CD4-positive, alpha-beta T cell (primary cell): Measurements from ENCODE around the gene INMT. TPM values are rescaled to one million over a fixed set of nuclear protein-coding genes. Genes with fewer than 3 reads are reported as not detected.

Experiments used
- ATAC-seq: fragments of 200-7000 bp; cut with Tn5 transposase; one replicate; pipeline ENCODE4 v1.10.0; 2022; ENCODE audit warnings: mild to moderate bottlenecking; ENCODE audit not compliant: poor library complexity
- CTCF ChIA-PET: fragments of 350-600 bp; sonication (Branson Sonifier 250); formaldehyde crosslinking; loops from one replicate; lab custom pipeline; 2021; ENCODE audit warnings: antibody characterized with exemption, inconsistent platforms; lab: Charles Lee
- POLR2A ChIA-PET: fragments of 350-600 bp; sonication (Branson Sonifier 250); formaldehyde crosslinking; loops from one replicate; lab custom pipeline; 2021; ENCODE audit warnings: antibody characterized with exemption, inconsistent platforms; lab: Charles Lee
- DNase-seq, 14 experiments: peaks; one replicate each; pipeline ENCODE4 v3.0.0-alpha.2; 2013 to 2020; ENCODE audit warnings: mixed read lengths in 2 of 14
- H3K27ac ChIP-seq, 2 donors: one replicate each; pipeline versions ENCODE4 v1.5.1 to v1.7.0; 2013; ENCODE audit warnings: low read length in 2 of 2, low read depth in 1 of 2, mild to moderate bottlenecking in 1 of 2
- H3K27me3 ChIP-seq, 2 experiments: 1 replicate in 1 of 2; 2 replicates in 1 of 2; pipeline versions ENCODE4 v1.6.1 to v1.7.0; 2013; ENCODE audit warnings: low read length in 2 of 2, control low read depth in 1 of 2, mild to moderate bottlenecking in 1 of 2, moderate library complexity in 1 of 2; ENCODE audit not compliant: insufficient read depth in 2 of 2, control insufficient read depth in 1 of 2
- H3K36me3 ChIP-seq: one replicate; pipeline ENCODE4 v1.6.1; 2013; ENCODE audit warnings: low read length, control low read depth; ENCODE audit not compliant: insufficient read depth
- H3K4me1 ChIP-seq: one replicate; pipeline ENCODE4 v1.6.1; 2013; ENCODE audit warnings: low read length, control low read depth; ENCODE audit not compliant: insufficient read depth
- H3K4me3 ChIP-seq: one replicate; pipeline ENCODE4 v1.5.1; 2013; ENCODE audit warnings: mild to moderate bottlenecking, low read length, moderate library complexity
- H3K9me3 ChIP-seq, 2 experiments: 1 replicate in 1 of 2; 2 replicates in 1 of 2; pipeline versions ENCODE4 v1.6.1 to v1.7.0; 2013; ENCODE audit warnings: low read length in 2 of 2, mild to moderate bottlenecking in 2 of 2, control low read depth in 1 of 2, moderate library complexity in 1 of 2; ENCODE audit not compliant: control insufficient read depth in 1 of 2, insufficient read depth in 1 of 2
- H3K27ac Mint-ChIP-seq: one replicate; pipeline ENCODE4 v1.8.0; 2020; ENCODE audit warnings: mixed read lengths
- H3K27me3 Mint-ChIP-seq: one replicate; pipeline ENCODE4 v1.8.0; 2021; ENCODE audit warnings: mixed read lengths
- H3K36me3 Mint-ChIP-seq: one replicate; pipeline ENCODE4 v1.8.0; 2021; ENCODE audit warnings: low read depth, mixed read lengths
- H3K4me1 Mint-ChIP-seq: one replicate; pipeline ENCODE4 v1.8.0; 2021; ENCODE audit warnings: low read depth, mixed read lengths
- H3K4me3 Mint-ChIP-seq: one replicate; pipeline ENCODE4 v1.8.0; 2020; ENCODE audit warnings: mild to moderate bottlenecking, mixed read lengths
- H3K9me3 Mint-ChIP-seq: one replicate; pipeline ENCODE4 v1.8.0; 2020; ENCODE audit warnings: mixed read lengths
- intact Hi-C, 2 experiments: fragments of 100-400 bp; cut with DNase I in 1 of 2; cut with micrococcal nuclease in 1 of 2; formaldehyde crosslinking; loops; one replicate each; pipeline versions ENCODE4 v1.15.1 to v1.9.0; 2023 to 2025; cut with DNase I, micrococcal nuclease
- total RNA-seq, 174 experiments: library from RNA in 2 of 174; stranded (reverse) in 2 of 174; gene quantifications; one replicate each; pipeline ENCODE4 v1.2.3 and lab custom pipeline; 2021 to 2026
- TF ChIP-seq, protein P1 (sequence below): fragments of 200-600 bp; IDR thresholded peaks from one replicate; pipeline ENCODE4 v1.8.0; 2022; ENCODE audit warnings: antibody characterized with exemption, mild to moderate bottlenecking

Gene INMT
- total RNA-seq, 2 experiments from 2014 or later, result 0.36 to 0.69 TPM

DNA sequence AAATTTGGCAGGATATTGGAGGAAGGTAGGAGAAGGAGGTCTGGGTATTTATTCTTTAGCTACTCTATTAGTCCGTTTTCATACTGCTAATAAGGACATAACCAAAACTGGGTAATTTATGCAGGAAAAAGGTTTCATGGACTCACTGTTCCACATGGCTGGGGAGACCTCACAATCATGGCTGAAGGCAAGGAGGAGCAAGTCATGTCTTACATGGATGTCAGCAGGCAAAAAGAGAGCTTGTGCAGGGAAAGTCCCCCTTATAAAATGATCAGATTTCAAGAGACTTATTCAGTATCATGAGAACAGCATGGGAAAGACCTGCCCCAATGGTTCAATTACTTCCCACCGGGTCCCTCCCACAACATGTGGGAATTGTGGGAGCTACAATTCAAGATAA is 1.9 kb upstream of the INMT start:
- Histone ChIP-seq H3K4me1 (no peaks in the 10 kb centered on the region), H3K27ac (no peak overlapping the region), H3K27me3 (no peaks in the 10 kb centered on the region), H3K4me3 (no peak overlapping the region), H3K9me3 (no peaks in the 10 kb centered on the region), H3K36me3 (no peaks in the 10 kb centered on the region)
- no peaks in the 10 kb centered on the region for H3K36me3 Mint-ChIP-seq
- DNase-seq, result no peak
- no peak for ATAC-seq
- H3K27me3 Mint-ChIP-seq, result no peaks in the 10 kb centered on the region
- TF ChIP-seq, protein P1, sequence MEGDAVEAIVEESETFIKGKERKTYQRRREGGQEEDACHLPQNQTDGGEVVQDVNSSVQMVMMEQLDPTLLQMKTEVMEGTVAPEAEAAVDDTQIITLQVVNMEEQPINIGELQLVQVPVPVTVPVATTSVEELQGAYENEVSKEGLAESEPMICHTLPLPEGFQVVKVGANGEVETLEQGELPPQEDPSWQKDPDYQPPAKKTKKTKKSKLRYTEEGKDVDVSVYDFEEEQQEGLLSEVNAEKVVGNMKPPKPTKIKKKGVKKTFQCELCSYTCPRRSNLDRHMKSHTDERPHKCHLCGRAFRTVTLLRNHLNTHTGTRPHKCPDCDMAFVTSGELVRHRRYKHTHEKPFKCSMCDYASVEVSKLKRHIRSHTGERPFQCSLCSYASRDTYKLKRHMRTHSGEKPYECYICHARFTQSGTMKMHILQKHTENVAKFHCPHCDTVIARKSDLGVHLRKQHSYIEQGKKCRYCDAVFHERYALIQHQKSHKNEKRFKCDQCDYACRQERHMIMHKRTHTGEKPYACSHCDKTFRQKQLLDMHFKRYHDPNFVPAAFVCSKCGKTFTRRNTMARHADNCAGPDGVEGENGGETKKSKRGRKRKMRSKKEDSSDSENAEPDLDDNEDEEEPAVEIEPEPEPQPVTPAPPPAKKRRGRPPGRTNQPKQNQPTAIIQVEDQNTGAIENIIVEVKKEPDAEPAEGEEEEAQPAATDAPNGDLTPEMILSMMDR, result no peak
- H3K4me1 Mint-ChIP-seq, result no peaks in the 10 kb centered on the region
- intact Hi-C loops, result no loop called here
- no peak overlapping the region for H3K27ac Mint-ChIP-seq
- POLR2A ChIA-PET, result no interaction called here
- H3K9me3 Mint-ChIP-seq, result no peaks in the 10 kb centered on the region
- no peak overlapping the region for H3K4me3 Mint-ChIP-seq
- CTCF ChIA-PET, result no interaction called here

DNA sequence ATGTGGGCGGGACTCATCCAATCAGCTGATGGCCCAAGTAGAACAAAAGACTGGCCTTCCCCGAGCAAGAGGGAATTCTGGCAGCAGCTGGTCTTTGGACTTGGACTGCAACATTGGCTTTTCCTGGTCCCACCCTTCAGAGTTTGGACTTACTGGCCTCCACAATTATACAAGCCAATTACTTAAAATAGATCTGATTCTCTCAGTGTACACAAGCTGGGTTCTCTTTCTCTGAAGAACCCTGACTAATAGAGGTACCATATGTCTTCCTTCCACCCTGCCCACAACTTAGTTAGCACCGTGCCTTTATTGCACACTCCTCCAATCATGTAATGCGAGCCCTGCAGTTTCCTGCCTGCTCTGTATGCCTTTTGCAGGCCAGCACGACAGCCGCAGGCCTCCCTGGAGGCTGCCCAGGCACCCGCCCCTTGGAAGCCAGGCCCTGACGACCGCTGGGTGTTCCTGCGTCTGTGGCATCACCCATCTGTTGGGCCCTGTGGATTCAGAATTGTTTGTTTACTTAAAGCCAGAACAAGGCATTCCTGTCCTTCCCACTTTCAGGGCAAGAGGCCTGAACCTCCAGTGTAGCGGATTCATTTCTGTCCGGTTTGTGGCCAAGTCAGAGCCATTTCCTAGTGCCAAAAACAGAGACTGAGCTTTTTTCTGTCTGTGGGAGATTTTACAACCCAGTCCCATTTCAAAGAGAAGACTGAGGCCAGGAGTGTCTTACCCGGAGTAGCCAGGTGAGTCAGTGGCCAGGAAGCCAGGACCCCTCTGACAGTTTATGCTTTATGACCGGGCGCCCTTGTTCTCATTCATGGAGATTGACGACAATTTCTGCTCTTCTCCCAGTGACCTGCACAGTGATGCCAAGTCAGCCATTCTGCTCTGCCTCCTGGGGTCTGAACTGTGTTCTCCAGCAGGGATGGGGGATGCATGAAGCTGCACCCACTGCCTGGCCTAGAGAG is 968 bp upstream of the INMT start:
- DNase-seq (no peak), ATAC-seq (no peak)
- H3K4me1 ChIP-seq, result no peaks in the 10 kb centered on the region
- TF ChIP-seq, protein P1, result no peak
- H3K36me3 ChIP-seq, result no peaks in the 10 kb centered on the region
- CTCF ChIA-PET, result no interaction called here
- no peak overlapping the region for H3K27ac Mint-ChIP-seq
- no peaks in the 10 kb centered on the region for H3K4me1 Mint-ChIP-seq
- intact Hi-C loops, result no loop called here
- H3K27me3 ChIP-seq, result no peaks in the 10 kb centered on the region
- H3K4me3 Mint-ChIP-seq, result no peak overlapping the region
- no peak overlapping the region for H3K27ac ChIP-seq
- POLR2A ChIA-PET, result no interaction called here
- no peaks in the 10 kb centered on the region for H3K27me3 Mint-ChIP-seq
- no peaks in the 10 kb centered on the region for H3K36me3 Mint-ChIP-seq
- no peak overlapping the region for H3K4me3 ChIP-seq
- H3K9me3 ChIP-seq, result no peaks in the 10 kb centered on the region
- no peaks in the 10 kb centered on the region for H3K9me3 Mint-ChIP-seq

DNA sequence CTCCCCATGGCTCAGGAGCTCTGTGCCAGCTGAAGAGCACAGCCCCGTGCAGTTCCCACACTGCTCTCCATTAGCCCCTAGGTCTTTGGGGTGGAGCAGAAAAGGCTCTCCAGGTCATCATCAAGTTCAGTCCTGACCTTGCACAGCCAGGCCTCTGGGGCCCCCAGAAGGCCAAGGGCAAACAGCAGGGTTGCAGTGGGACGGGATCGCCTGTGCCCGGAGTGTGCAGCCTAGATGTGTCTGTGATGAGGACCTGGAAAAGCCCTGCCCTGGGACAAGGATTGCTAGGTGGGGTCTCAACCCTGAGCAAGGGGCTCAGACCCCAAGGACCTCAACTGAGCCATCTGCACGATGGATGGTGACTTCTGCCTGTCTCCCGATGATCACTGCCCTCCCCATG is 549 bp downstream of the INMT start:
- no peak overlapping the region for H3K27ac Mint-ChIP-seq

More for the DNA sequence above, 549 bp downstream of the INMT start:
- Mint-ChIP-seq H3K4me1 (no peaks in the 10 kb centered on the region), H3K4me3 (no peak overlapping the region), H3K36me3 (no peaks in the 10 kb centered on the region), H3K27me3 (no peaks in the 10 kb centered on the region), H3K9me3 (no peaks in the 10 kb centered on the region)
- TF ChIP-seq, protein P1, result no peak
- no peak overlapping the region for H3K4me3 ChIP-seq
- ChIA-PET CTCF (no interaction called here), POLR2A (no interaction called here)
- ATAC-seq (no peak), DNase-seq (no peak)
- H3K27ac ChIP-seq, result no peak overlapping the region
- H3K9me3 ChIP-seq, result no peaks in the 10 kb centered on the region
- H3K36me3 ChIP-seq, result no peaks in the 10 kb centered on the region
- no peaks in the 10 kb centered on the region for H3K4me1 ChIP-seq
- intact Hi-C loops, result no loop called here
- no peaks in the 10 kb centered on the region for H3K27me3 ChIP-seq
